GM19043 (cell line): ENCODE data around the gene CEP70.
"Not testable (repeated sequence)": the region's sequence is repeated elsewhere in the genome, so short reads cannot be mapped to it uniquely, and the experiment has no call there.

ENCODE experiments used
- ATAC-seq: cut with Tn5 transposase; IDR thresholded peaks from one replicate; pipeline ENCODE4 v1.9.1; 2021; ENCODE audit warnings: low read depth; ENCODE audit not compliant: unreplicated experiment

The CEP70 gene

GRCh38 chr3:138593488-138594149 lies 441 bp downstream of the CEP70 start:
- no peak for ATAC-seq

GRCh38 chr3:138591392-138591791 lies 2.7 kb downstream of the CEP70 start:
- no peak for ATAC-seq

- ATAC-seq, result no peak
Measured at GRCh38 chr3:138588445-138588844, 5.6 kb downstream of the CEP70 start.

GRCh38 chr3:138587374-138587773 lies 6.7 kb downstream of the CEP70 start:
- ATAC-seq, result no peak

- ATAC-seq, result no peak
Measured at GRCh38 chr3:138578961-138579574, 15.0 kb downstream of the CEP70 start.

- peak; percentile 82 for ATAC-seq
Measured at GRCh38 chr3:138578141-138578540, 15.9 kb downstream of the CEP70 start.

- no peak for ATAC-seq
Measured at GRCh38 chr3:138573138-138573537, 20.9 kb downstream of the CEP70 start.

- ATAC-seq, result not testable (repeated sequence)
Measured at GRCh38 chr3:138569624-138570023, 24.4 kb downstream of the CEP70 start.

- no peak for ATAC-seq
Measured at GRCh38 chr3:138569090-138569489, 25.0 kb downstream of the CEP70 start.

- no peak for ATAC-seq
Measured at GRCh38 chr3:138567403-138567802, 26.7 kb downstream of the CEP70 start.

GRCh38 chr3:138566293-138566692 lies 27.8 kb downstream of the CEP70 start:
- not testable (repeated sequence) for ATAC-seq

GRCh38 chr3:138562902-138563301 lies 31.2 kb downstream of the CEP70 start:
- not testable (repeated sequence) for ATAC-seq

- no peak for ATAC-seq
Measured at GRCh38 chr3:138560501-138560900, 33.6 kb downstream of the CEP70 start.

- no peak for ATAC-seq
Measured at GRCh38 chr3:138559134-138559533, 34.9 kb downstream of the CEP70 start.

- not testable (repeated sequence) for ATAC-seq
Measured at GRCh38 chr3:138554775-138555174, 39.3 kb downstream of the CEP70 start.

GRCh38 chr3:138550958-138551357 lies 43.1 kb downstream of the CEP70 start:
- not testable (repeated sequence) for ATAC-seq

- ATAC-seq, result no peak
Measured at GRCh38 chr3:138549179-138549977, 44.7 kb downstream of the CEP70 start.

GRCh38 chr3:138547342-138547975 lies 46.6 kb downstream of the CEP70 start:
- ATAC-seq, result no peak

GRCh38 chr3:138544546-138544945 lies 49.5 kb downstream of the CEP70 start:
- no peak for ATAC-seq

- ATAC-seq, result no peak
Measured at GRCh38 chr3:138542977-138543376, 51.1 kb downstream of the CEP70 start.

- ATAC-seq, result no peak
Measured at GRCh38 chr3:138539352-138539751, 54.7 kb downstream of the CEP70 start.
